ENCODE results near the gene ANKRD42. TPM values are rescaled to one million over a fixed set of nuclear protein-coding genes. Genes with fewer than 3 reads are reported as not detected.
"Not testable (repeated sequence)": the region's sequence is repeated elsewhere in the genome, so short reads cannot be mapped to it uniquely, and the experiment has no call there.

The ANKRD42 gene
- total and polyA plus RNA-seq, 2 donors (not counting 1 experiment from before 2014, with no cell fraction given) = 6.5 to 17.5 TPM

DNA sequence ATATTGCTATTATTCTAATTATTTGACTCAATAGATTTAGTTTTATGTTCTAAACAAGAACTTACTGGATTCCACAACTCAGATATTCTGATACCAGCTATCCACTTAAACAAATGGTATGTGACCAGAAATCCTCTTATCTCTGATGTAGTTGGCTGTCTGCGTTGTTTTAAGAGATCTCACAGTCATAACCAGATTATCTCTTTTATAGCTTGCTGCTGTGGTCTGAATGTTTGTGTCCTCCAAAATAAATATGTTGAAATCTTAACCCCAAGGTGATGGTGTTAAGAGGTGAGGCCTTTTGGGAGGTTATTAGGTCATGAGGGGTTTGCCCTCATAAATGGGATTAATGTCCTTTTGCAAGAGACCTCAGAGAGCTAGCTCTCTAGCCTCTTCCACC is 12.7 kb downstream of the ANKRD42 start:
- Histone ChIP-seq H3K9ac (ENCODE audit: insufficient read depth, low read length) (no peak overlapping the region), H4K20me1 (ENCODE audit: control insufficient read depth, extremely low read depth, insufficient read depth, low read length) (no peaks in the 10 kb centered on the region), H3K27me3 (ENCODE audit: control insufficient read depth, insufficient read depth, low read length) (no peaks in the 10 kb centered on the region), H3K4me2 (ENCODE audit: extremely low read depth, insufficient read depth, low read length) (no peak overlapping the region), H3K36me3 (ENCODE audit: control insufficient read depth, insufficient read depth, low read length) (no peaks in the 10 kb centered on the region), H3K4me1 (ENCODE audit: control insufficient read depth, extremely low read depth, insufficient read depth, low read length) (no peaks in the 10 kb centered on the region), H3K79me2 (ENCODE audit: control insufficient read depth, insufficient read depth, low read length) (no peaks in the 10 kb centered on the region), H3K9me3 (ENCODE audit: control insufficient read depth, insufficient read depth, low read depth, low read length) (no peaks in the 10 kb centered on the region), H3K27ac (ENCODE audit: insufficient read depth, low read length) (no peak overlapping the region), H3K4me3 (replicated peaks in 1 of 4; ENCODE audit: control extremely low read depth in 1 of 4, insufficient read depth in 1 of 4, low read depth in 3 of 4, low read length in 4 of 4) (no peak overlapping the region), H2AFZ (ENCODE audit: low read length) (no peak overlapping the region)
- TF ChIP-seq, protein P1, sequence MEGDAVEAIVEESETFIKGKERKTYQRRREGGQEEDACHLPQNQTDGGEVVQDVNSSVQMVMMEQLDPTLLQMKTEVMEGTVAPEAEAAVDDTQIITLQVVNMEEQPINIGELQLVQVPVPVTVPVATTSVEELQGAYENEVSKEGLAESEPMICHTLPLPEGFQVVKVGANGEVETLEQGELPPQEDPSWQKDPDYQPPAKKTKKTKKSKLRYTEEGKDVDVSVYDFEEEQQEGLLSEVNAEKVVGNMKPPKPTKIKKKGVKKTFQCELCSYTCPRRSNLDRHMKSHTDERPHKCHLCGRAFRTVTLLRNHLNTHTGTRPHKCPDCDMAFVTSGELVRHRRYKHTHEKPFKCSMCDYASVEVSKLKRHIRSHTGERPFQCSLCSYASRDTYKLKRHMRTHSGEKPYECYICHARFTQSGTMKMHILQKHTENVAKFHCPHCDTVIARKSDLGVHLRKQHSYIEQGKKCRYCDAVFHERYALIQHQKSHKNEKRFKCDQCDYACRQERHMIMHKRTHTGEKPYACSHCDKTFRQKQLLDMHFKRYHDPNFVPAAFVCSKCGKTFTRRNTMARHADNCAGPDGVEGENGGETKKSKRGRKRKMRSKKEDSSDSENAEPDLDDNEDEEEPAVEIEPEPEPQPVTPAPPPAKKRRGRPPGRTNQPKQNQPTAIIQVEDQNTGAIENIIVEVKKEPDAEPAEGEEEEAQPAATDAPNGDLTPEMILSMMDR (conservative IDR thresholded peaks at IDR 0.05 in 1 of 2, IDR thresholded peaks at IDR 0.05 in 1 of 2; ENCODE audit: low read depth in 1 of 2, low read length in 2 of 2) = no peak
- no peak for TF ChIP-seq EZH2 (IDR thresholded peaks at IDR 0.05; ENCODE audit: low read length, missing control alignments)
- no peak for DNase-seq (ENCODE audit: low read depth in 2 of 2)

DNA sequence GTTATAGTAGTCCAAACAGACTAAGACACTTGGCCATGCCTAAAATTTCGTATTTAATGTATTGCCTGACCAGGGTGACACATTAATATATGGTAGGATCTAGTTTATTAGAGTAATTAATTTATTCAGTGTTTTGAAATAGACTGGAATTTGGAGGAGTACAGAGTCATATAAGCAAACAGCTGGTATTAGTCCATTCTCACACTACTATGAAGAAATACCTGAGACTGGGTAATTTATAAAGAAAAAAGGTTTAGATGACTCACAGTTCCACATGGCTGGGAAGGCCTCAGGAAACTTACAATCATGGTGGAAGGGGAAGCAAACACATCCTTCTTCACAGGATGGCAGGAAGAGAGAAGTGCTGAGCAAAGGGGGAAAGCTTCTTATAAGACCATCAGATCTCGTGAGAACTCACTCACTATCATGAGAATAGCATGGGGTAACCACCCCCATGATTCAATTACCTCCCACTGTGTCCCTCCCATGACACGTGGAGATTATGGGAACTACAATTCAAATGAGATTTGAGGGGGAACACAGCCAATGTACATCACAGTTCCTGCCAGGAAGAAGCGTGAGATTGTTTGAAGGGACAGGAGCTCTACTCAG is 13.4 kb downstream of the ANKRD42 start:
- not testable (repeated sequence) for H3K4me3 ChIP-seq (replicated peaks in 1 of 4; ENCODE audit: control extremely low read depth in 1 of 4, insufficient read depth in 1 of 4, low read depth in 3 of 4, low read length in 4 of 4); H3K4me1 ChIP-seq (ENCODE audit: control insufficient read depth, extremely low read depth, insufficient read depth, low read length); H3K27me3 ChIP-seq (ENCODE audit: control insufficient read depth, insufficient read depth, low read length); H3K9ac ChIP-seq (ENCODE audit: insufficient read depth, low read length); H3K27ac ChIP-seq (ENCODE audit: insufficient read depth, low read length); H3K36me3 ChIP-seq (ENCODE audit: control insufficient read depth, insufficient read depth, low read length); H3K79me2 ChIP-seq (ENCODE audit: control insufficient read depth, insufficient read depth, low read length); H3K9me3 ChIP-seq (ENCODE audit: control insufficient read depth, insufficient read depth, low read depth, low read length); H3K4me2 ChIP-seq (ENCODE audit: extremely low read depth, insufficient read depth, low read length); H4K20me1 ChIP-seq (ENCODE audit: control insufficient read depth, extremely low read depth, insufficient read depth, low read length); H2AFZ ChIP-seq (ENCODE audit: low read length); DNase-seq (ENCODE audit: low read depth in 2 of 2)

DNA sequence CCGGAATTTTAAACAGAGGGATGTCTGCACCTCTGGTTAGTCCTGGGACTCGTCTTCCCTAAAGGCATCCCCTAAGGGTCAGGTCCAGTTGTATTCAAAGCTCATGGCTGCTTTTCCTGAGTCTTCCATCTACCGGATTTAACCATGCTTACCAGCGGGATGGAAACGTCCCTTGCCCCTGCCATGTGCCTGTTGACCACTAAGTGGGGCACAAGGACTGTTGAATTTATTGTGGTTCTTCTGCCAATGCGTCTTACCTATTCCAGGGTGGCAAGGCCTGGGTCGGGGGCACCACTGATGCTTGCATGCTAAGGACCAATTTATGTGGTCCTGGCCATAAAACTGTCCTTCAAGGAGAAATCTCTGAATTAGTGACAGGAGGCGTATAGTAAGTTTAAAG is 25.6 kb downstream of the ANKRD42 start:
- Histone ChIP-seq H3K27me3 (ENCODE audit: control insufficient read depth, insufficient read depth, low read length) (no peaks in the 10 kb centered on the region), H3K4me3 (replicated peaks in 1 of 4; ENCODE audit: control extremely low read depth in 1 of 4, insufficient read depth in 1 of 4, low read depth in 3 of 4, low read length in 4 of 4) (no peak overlapping the region), H4K20me1 (ENCODE audit: control insufficient read depth, extremely low read depth, insufficient read depth, low read length) (no peaks in the 10 kb centered on the region), H3K4me2 (ENCODE audit: extremely low read depth, insufficient read depth, low read length) (no peak overlapping the region), H3K36me3 (ENCODE audit: control insufficient read depth, insufficient read depth, low read length) (no peaks in the 10 kb centered on the region), H3K79me2 (ENCODE audit: control insufficient read depth, insufficient read depth, low read length) (no peaks in the 10 kb centered on the region), H3K4me1 (ENCODE audit: control insufficient read depth, extremely low read depth, insufficient read depth, low read length) (no peaks in the 10 kb centered on the region), H2AFZ (ENCODE audit: low read length) (no peak overlapping the region), H3K9ac (ENCODE audit: insufficient read depth, low read length) (no peak overlapping the region), H3K27ac (ENCODE audit: insufficient read depth, low read length) (no peak overlapping the region), H3K9me3 (ENCODE audit: control insufficient read depth, insufficient read depth, low read depth, low read length) (no peaks in the 10 kb centered on the region)
- TF ChIP-seq, protein P1 (conservative IDR thresholded peaks at IDR 0.05 in 1 of 2, IDR thresholded peaks at IDR 0.05 in 1 of 2; ENCODE audit: low read depth in 1 of 2, low read length in 2 of 2) = no peak
- DNase-seq (ENCODE audit: low read depth in 2 of 2) = no peak
